ENCODE measurements around the gene OR6V1. TPM values are rescaled to one million over a fixed set of nuclear protein-coding genes. Genes with fewer than 3 reads are reported as not detected.

The OR6V1 gene
- total RNA-seq, 3 donors from 2014 or later (not counting 1 experiment from before 2014, with no cell fraction given): not detected

DNA sequence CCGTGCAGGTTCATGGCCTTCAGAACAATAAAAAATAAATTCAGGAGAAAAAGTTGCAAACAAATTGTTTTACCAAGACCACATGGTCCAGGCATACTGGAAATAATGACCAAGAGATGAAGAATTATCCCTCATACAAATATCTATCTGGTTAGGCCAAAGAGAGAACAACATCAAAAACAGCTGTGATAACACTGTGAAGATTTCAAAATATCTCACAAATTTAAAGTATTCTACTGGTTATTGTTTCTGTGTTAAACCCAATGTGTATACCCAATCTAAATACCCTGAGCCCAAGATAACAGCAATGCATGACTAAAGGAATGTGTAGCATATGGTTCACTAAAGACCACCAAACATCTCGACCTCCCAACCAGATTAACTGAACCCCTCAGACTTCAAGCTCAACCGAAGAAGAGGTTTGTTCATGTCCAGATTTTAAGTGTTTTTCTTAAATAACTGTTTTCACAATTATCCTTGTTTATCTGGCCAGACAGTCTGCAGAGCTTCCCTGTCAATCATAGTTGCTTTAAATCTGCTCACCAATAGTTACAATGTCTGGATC, 36.1 kb upstream of the OR6V1 start:
- Mint-ChIP-seq H3K27ac (no peak overlapping the region), H3K36me3 (no peaks in the 10 kb centered on the region), H3K27me3 (ENCODE audit: low read depth in 2 of 2) (peaks cover 19 to 41% of the 10 kb centered on the region in 2 donors), H3K4me1 (no peaks in the 10 kb centered on the region), H3K4me3 (no peak overlapping the region), H3K9me3 (no peaks in the 10 kb centered on the region)
- Histone ChIP-seq H3K27ac (ENCODE audit: low read length) (no peak overlapping the region), H3K9me3 (ENCODE audit: control insufficient read depth, insufficient read depth, low read length) (no peaks in the 10 kb centered on the region), H3K4me1 (ENCODE audit: control insufficient read depth, insufficient read depth, low read length) (peaks cover 4% of the 10 kb centered on the region), H3K27me3 (ENCODE audit: control insufficient read depth, insufficient read depth, low read length) (no peaks in the 10 kb centered on the region), H3K36me3 (ENCODE audit: control insufficient read depth, insufficient read depth, low read length) (no peaks in the 10 kb centered on the region), H3K4me3 (ENCODE audit: low read length) (no peak overlapping the region)
- ATAC-seq (no peak), DNase-seq (no peak)
- intact Hi-C loops (cut with micrococcal nuclease): no loop called here
- 88% methylated on average over 3 of the region's 3 CpGs for WGBS (ENCODE audit: insufficient coverage)
- TF ChIP-seq, protein P1, sequence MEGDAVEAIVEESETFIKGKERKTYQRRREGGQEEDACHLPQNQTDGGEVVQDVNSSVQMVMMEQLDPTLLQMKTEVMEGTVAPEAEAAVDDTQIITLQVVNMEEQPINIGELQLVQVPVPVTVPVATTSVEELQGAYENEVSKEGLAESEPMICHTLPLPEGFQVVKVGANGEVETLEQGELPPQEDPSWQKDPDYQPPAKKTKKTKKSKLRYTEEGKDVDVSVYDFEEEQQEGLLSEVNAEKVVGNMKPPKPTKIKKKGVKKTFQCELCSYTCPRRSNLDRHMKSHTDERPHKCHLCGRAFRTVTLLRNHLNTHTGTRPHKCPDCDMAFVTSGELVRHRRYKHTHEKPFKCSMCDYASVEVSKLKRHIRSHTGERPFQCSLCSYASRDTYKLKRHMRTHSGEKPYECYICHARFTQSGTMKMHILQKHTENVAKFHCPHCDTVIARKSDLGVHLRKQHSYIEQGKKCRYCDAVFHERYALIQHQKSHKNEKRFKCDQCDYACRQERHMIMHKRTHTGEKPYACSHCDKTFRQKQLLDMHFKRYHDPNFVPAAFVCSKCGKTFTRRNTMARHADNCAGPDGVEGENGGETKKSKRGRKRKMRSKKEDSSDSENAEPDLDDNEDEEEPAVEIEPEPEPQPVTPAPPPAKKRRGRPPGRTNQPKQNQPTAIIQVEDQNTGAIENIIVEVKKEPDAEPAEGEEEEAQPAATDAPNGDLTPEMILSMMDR (IDR thresholded peaks at IDR 0.05): no peak

- no peaks in the 10 kb centered on the region for H3K27me3 ChIP-seq (ENCODE audit: control insufficient read depth, insufficient read depth, low read length)
- H3K4me1 Mint-ChIP-seq: no peaks in the 10 kb centered on the region
- DNase-seq (no peak), ATAC-seq (no peak)
- H3K36me3 ChIP-seq (ENCODE audit: control insufficient read depth, insufficient read depth, low read length): no peaks in the 10 kb centered on the region
- H3K4me3 ChIP-seq (ENCODE audit: low read length): no peak overlapping the region
- peaks cover 21 to 41% of the 10 kb centered on the region in 2 donors for H3K27me3 Mint-ChIP-seq (ENCODE audit: low read depth in 2 of 2)
- intact Hi-C loops (cut with micrococcal nuclease): no loop called here
- H3K9me3 ChIP-seq (ENCODE audit: control insufficient read depth, insufficient read depth, low read length): no peaks in the 10 kb centered on the region
- no peak overlapping the region for H3K27ac ChIP-seq (ENCODE audit: low read length)
- WGBS (ENCODE audit: insufficient coverage): 63% methylated on average over 2 of the region's 2 CpGs
- TF ChIP-seq, protein P1 (IDR thresholded peaks at IDR 0.05): no peak
- H3K9me3 Mint-ChIP-seq: no peaks in the 10 kb centered on the region
- no peak overlapping the region for H3K27ac Mint-ChIP-seq
- H3K4me1 ChIP-seq (ENCODE audit: control insufficient read depth, insufficient read depth, low read length): peaks cover 4% of the 10 kb centered on the region
- no peak overlapping the region for H3K4me3 Mint-ChIP-seq
- no peaks in the 10 kb centered on the region for H3K36me3 Mint-ChIP-seq
These were observed 35.1 kb upstream of the OR6V1 start for GRCh38 chr7:143016996-143017395.

DNA sequence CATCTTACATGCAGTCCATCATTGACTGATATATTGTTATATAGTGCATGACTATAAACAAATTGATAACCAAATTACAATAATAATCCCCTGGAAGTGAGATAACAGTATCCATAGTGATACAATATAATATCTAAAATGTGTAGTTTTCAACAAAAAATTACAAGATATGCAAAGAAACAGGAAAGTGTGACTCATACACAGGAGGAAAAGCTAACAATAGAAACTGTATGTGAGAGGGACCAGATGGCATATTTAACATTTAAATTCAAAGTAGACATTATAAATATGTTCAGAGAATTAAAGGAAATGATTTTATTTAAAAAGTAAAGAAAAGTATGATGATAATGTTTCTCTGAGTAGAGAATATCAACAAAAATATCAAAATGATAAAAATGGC, 33.2 kb upstream of the OR6V1 start:
- Histone ChIP-seq H3K36me3 (ENCODE audit: control insufficient read depth, insufficient read depth, low read length) (no peaks in the 10 kb centered on the region), H3K4me3 (ENCODE audit: low read length) (no peak overlapping the region), H3K4me1 (ENCODE audit: control insufficient read depth, insufficient read depth, low read length) (peaks cover 4% of the 10 kb centered on the region), H3K9me3 (ENCODE audit: control insufficient read depth, insufficient read depth, low read length) (no peaks in the 10 kb centered on the region), H3K27ac (ENCODE audit: low read length) (no peak overlapping the region), H3K27me3 (ENCODE audit: control insufficient read depth, insufficient read depth, low read length) (no peaks in the 10 kb centered on the region)
- Mint-ChIP-seq H3K27me3 (ENCODE audit: low read depth in 2 of 2) (peaks cover 16 to 35% of the 10 kb centered on the region in 2 donors), H3K4me3 (no peak overlapping the region), H3K9me3 (no peaks in the 10 kb centered on the region), H3K27ac (no peak overlapping the region), H3K4me1 (no peaks in the 10 kb centered on the region), H3K36me3 (no peaks in the 10 kb centered on the region)
- DNase-seq: no peak
- ATAC-seq: no peak
- intact Hi-C loops (cut with micrococcal nuclease): no loop called here
- TF ChIP-seq, protein P1 (IDR thresholded peaks at IDR 0.05): no peak

DNA sequence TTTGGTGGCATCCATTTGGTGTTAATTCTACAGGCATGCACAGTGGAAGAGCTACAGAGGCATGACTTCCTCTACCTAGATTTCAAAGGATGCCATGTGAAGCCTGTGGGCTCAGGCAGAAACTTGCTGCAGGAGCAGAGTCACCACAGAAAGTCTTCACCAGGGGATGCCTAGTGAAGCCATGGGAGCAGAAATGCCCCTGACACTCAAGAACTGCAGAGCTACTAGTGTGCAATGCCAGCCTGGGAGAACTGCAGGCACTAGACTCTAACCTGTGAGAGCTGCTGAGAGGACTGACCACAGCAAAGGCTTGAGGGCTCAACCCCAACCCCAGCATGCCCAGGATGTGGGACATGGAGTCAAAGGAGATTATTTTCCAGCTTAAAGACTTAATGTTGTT, 29.1 kb upstream of the OR6V1 start:
- Mint-ChIP-seq H3K27me3 (ENCODE audit: low read depth in 2 of 2) (peaks cover 20 to 31% of the 10 kb centered on the region in 2 donors), H3K9me3 (no peaks in the 10 kb centered on the region), H3K4me3 (no peak overlapping the region), H3K36me3 (no peaks in the 10 kb centered on the region), H3K4me1 (no peaks in the 10 kb centered on the region), H3K27ac (no peak overlapping the region)
- intact Hi-C loops (cut with micrococcal nuclease): no loop called here
- Histone ChIP-seq H3K36me3 (ENCODE audit: control insufficient read depth, insufficient read depth, low read length) (no peaks in the 10 kb centered on the region), H3K9me3 (ENCODE audit: control insufficient read depth, insufficient read depth, low read length) (no peaks in the 10 kb centered on the region), H3K27ac (ENCODE audit: low read length) (no peak overlapping the region), H3K27me3 (ENCODE audit: control insufficient read depth, insufficient read depth, low read length) (no peaks in the 10 kb centered on the region), H3K4me3 (ENCODE audit: low read length) (no peak overlapping the region), H3K4me1 (ENCODE audit: control insufficient read depth, insufficient read depth, low read length) (no peaks in the 10 kb centered on the region)
- ATAC-seq (no peak), DNase-seq (no peak)
- TF ChIP-seq, protein P1 (IDR thresholded peaks at IDR 0.05): no peak

Measured in natural killer cell (primary cell).